Caco-2 (cell line): ENCODE results near the gene DRGX. TPM values are rescaled to one million over a fixed set of nuclear protein-coding genes. Genes with fewer than 3 reads are reported as not detected.

Experiments used
- BruUV-seq: library from RNA; stranded (reverse); fragments of 400-500 nt; replicated peaks from 2 replicates; lab custom pipeline; 2021; lab: Mats Ljungman, UMichigan
- CTCF ChIA-PET: fragments of 300-600 bp; sonication (Branson Sonifier 250); formaldehyde crosslinking; loops from one replicate; lab custom pipeline; 2022; ENCODE audit warnings: antibody characterized with exemption; lab: Charles Lee
- POLR2A ChIA-PET: fragments of 300-600 bp; sonication (Branson Sonifier 250); formaldehyde crosslinking; loops from one replicate; lab custom pipeline; 2022; ENCODE audit warnings: antibody characterized with exemption; lab: Charles Lee
- DNase-seq, 2 experiments: peaks; one replicate each; pipeline versions ENCODE4 v3.0.0 to v3.0.0-alpha.2; 2020 to 2022
- H3K27me3 ChIP-seq: replicated peaks from 2 replicates; pipeline ENCODE4 v1.6.0; 2011; ENCODE audit warnings: low read length; ENCODE audit not compliant: control insufficient read depth, insufficient read depth
- H3K36me3 ChIP-seq: 2 replicates; pipeline ENCODE4 v1.5.1; 2011; ENCODE audit warnings: low read length; ENCODE audit not compliant: control insufficient read depth, insufficient read depth
- H3K4me1 ChIP-seq: fragments of 250-450 bp; sonication (Bioruptor Pico); 2 replicates; pipeline ENCODE4 v1.5.1; 2020; ENCODE audit warnings: mild to moderate bottlenecking
- H3K4me3 ChIP-seq: 2 replicates; pipeline ENCODE4 v1.5.1; 2011; ENCODE audit warnings: low read depth, mild to moderate bottlenecking, control low read depth, low read length
- H3K9me3 ChIP-seq: fragments of 250-450 bp; sonication (Bioruptor Pico); 2 replicates; pipeline ENCODE4 v1.5.1; 2020; ENCODE audit warnings: mild to moderate bottlenecking, moderate library complexity
- H3K27ac Mint-ChIP-seq: one replicate; pipeline ENCODE4 v1.8.0; 2022; ENCODE audit warnings: mixed read lengths; ENCODE audit not compliant: unreplicated experiment
- H3K27me3 Mint-ChIP-seq: one replicate; pipeline ENCODE4 v1.8.0; 2022; ENCODE audit warnings: mixed read lengths; ENCODE audit not compliant: insufficient read depth, unreplicated experiment
- H3K36me3 Mint-ChIP-seq: one replicate; pipeline ENCODE4 v1.8.0; 2022; ENCODE audit warnings: mild to moderate bottlenecking, mixed read lengths; ENCODE audit not compliant: insufficient read depth, unreplicated experiment
- H3K4me1 Mint-ChIP-seq: one replicate; pipeline ENCODE4 v1.8.0; 2022; ENCODE audit warnings: low read depth, mixed read lengths; ENCODE audit not compliant: unreplicated experiment
- H3K4me3 Mint-ChIP-seq: one replicate; pipeline ENCODE4 v1.8.0; 2022; ENCODE audit warnings: mild to moderate bottlenecking, moderate library complexity, mixed read lengths; ENCODE audit not compliant: unreplicated experiment
- H3K9me3 Mint-ChIP-seq: one replicate; pipeline ENCODE4 v1.8.0; 2022; ENCODE audit warnings: mixed read lengths; ENCODE audit not compliant: unreplicated experiment
- CTCF ChIP-seq, 2 experiments: fragments of 200-600 bp in 1 of 2; IDR thresholded peaks; 1 replicate in 1 of 2; 2 replicates in 1 of 2; pipeline versions ENCODE4 v1.5.1 to v1.8.0; 2011 to 2022; ENCODE audit warnings: antibody characterized with exemption in 1 of 2, control low read depth in 1 of 2, inconsistent platforms in 1 of 2, low read depth in 1 of 2, low read length in 1 of 2, mild to moderate bottlenecking in 1 of 2, moderate library complexity in 1 of 2; ENCODE audit not compliant: insufficient read depth in 1 of 2, severe bottlenecking in 1 of 2, unreplicated experiment in 1 of 2
- intact Hi-C: fragments of 100-400 bp; cut with micrococcal nuclease; formaldehyde crosslinking; loops from one replicate; pipeline ENCODE4 v1.10.0; 2022; ENCODE audit not compliant: unreplicated experiment
- total RNA-seq: library from RNA; stranded (reverse); gene quantifications from 2 replicates; pipeline ENCODE4 v1.2.3, GENCODE V29; 2022

DRGX gene
- total RNA-seq, 1 experiment from 2014 or later: not detected

DNA sequence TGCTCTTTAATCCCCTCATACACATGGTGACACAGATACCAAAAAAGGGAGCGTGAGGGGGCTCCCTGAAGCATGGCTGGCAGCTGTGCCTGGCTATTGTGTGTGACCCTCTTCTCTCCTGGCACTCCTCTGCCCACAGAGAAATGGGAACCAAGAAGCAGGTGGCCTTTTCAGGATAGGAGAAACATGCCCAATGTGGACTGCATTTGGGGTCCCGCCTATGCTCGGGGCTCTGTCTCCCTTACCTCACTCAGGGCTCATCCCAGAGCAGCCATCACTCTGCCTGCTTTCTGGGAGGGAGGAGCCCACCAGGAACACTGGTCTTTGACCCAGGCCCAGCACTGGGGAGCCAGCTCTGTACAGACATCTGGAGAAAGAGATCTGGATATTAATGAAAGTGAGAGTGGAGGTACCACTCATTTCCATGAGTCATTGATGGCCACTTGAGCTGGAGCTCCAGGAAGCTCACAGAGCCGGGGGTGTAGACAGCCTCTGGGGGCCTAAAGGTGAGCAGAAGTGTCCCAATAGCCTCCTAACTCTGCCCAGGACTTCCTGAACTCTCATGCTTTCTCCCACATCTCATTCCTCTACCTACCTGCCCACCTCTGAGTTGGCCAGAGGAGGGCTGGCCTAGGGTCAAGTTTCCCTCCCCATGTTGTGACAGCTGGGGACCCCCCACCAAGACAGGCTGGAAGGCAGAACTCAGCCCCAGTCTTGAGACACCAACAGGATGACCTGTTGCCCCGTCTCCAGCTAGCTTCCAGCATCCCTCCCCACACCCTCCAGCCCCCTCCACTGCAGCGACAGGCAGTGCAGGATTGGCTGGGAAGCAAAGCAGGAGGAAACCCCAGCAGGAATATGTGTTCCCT is 42.6 kb downstream of the DRGX start:
- BruUV-seq: no TSS peak
- Mint-ChIP-seq H3K4me1 (no peaks in the 10 kb centered on the region), H3K36me3 (no peaks in the 10 kb centered on the region), H3K27ac (no peak overlapping the region), H3K27me3 (peaks cover 9% of the 10 kb centered on the region), H3K9me3 (no peaks in the 10 kb centered on the region), H3K4me3 (no peak overlapping the region)
- TF ChIP-seq CTCF (IDR thresholded peaks at IDR 0.05; ENCODE audit: insufficient read depth in 1 of 2, low read depth in 1 of 2, low read length in 1 of 2, severe bottlenecking in 1 of 2, unreplicated experiment in 1 of 2): no peak
- Histone ChIP-seq H3K4me1 (no peaks in the 10 kb centered on the region), H3K4me3 (no peak overlapping the region), H3K36me3 (no peaks in the 10 kb centered on the region), H3K27me3 (no peaks in the 10 kb centered on the region; the same call in 1 of the 2 replicates), H3K9me3 (no peaks in the 10 kb centered on the region; the same call in 1 of the 2 replicates)
- intact Hi-C loops: no loop called here
- ChIA-PET CTCF (no interaction called here), POLR2A (no interaction called here)
- no peak for DNase-seq

DNA sequence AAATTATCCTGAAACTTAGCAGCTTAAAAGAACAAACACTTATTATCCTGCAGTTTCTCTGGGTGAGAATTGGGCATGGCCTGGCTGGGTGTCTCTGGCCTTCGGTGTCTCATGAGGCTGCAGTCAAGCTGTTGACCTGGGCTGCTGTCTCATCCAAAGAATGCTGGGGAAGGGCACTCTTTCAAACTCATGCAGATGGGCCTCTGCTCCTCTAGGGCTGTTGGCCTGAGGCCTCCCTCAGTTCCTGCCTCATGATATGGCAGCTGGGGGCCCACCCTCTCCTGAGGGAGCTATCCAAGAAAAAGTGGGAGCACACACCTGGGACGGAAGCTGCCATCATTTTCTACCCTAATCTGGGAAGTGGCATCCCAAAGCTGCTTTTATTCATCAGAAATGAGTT is 43.6 kb downstream of the DRGX start:
- Mint-ChIP-seq H3K36me3 (no peaks in the 10 kb centered on the region), H3K4me3 (no peak overlapping the region), H3K27me3 (peaks cover 9% of the 10 kb centered on the region), H3K4me1 (no peaks in the 10 kb centered on the region), H3K9me3 (no peaks in the 10 kb centered on the region), H3K27ac (no peak overlapping the region)
- intact Hi-C loops: no loop called here
- no peaks in the 10 kb centered on the region; the same call in 1 of the 2 replicates for H3K27me3 ChIP-seq
- no peaks in the 10 kb centered on the region for H3K4me1 ChIP-seq
- no peak for DNase-seq
- no peak overlapping the region for H3K4me3 ChIP-seq
- ChIA-PET CTCF (no interaction called here), POLR2A (no interaction called here)
- no peaks in the 10 kb centered on the region for H3K36me3 ChIP-seq
- no TSS peak for BruUV-seq
- H3K9me3 ChIP-seq: no peaks in the 10 kb centered on the region
- TF ChIP-seq CTCF (IDR thresholded peaks at IDR 0.05; ENCODE audit: insufficient read depth in 1 of 2, low read depth in 1 of 2, low read length in 1 of 2, severe bottlenecking in 1 of 2, unreplicated experiment in 1 of 2): no peak

DNA sequence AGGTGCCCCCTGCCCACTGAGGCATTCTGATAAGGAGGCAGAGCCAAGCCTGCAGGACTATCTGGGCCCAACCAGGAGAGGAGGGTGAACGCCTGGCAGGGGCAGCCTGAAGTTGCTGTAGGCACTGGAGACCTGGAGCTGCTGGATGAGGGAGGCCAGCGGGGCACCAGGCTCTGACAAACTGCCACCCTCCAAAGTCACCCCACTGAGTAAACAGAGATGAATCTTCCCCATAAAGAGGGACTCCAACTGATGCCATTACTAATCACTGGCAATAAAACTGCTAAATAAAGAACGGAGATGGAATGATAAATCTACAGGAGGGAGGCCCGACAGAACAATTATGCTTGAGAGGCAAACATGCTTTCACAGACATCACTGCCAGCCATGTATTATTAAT is 44.2 kb downstream of the DRGX start:
- Histone ChIP-seq H3K36me3 (no peaks in the 10 kb centered on the region), H3K27me3 (no peaks in the 10 kb centered on the region; the same call in 1 of the 2 replicates), H3K9me3 (no peaks in the 10 kb centered on the region), H3K4me3 (no peak overlapping the region), H3K4me1 (no peaks in the 10 kb centered on the region)
- POLR2A ChIA-PET: interaction anchor here (0.7 kb wide), 1 partner anchor 113 kb away, joined by 3 read pairs; no protein-coding TSS in a partner anchor
- Mint-ChIP-seq H3K4me3 (no peak overlapping the region), H3K27ac (no peak overlapping the region), H3K4me1 (no peaks in the 10 kb centered on the region), H3K9me3 (no peaks in the 10 kb centered on the region), H3K36me3 (no peaks in the 10 kb centered on the region), H3K27me3 (peaks cover 9% of the 10 kb centered on the region)
- no TSS peak for BruUV-seq
- CTCF ChIA-PET: no interaction called here
- DNase-seq: no peak
- TF ChIP-seq CTCF (IDR thresholded peaks at IDR 0.05; ENCODE audit: insufficient read depth in 1 of 2, low read depth in 1 of 2, low read length in 1 of 2, severe bottlenecking in 1 of 2, unreplicated experiment in 1 of 2): no peak
- intact Hi-C loops: no loop called here
